ENCODE measurements around the gene STOML3.

STOML3 gene

GRCh38 chr13:38979891-38980749, 10.5 kb downstream of the STOML3 start:
- no peak for DNase-seq
- Histone ChIP-seq H3K18ac (ENCODE audit: low read depth in 1 of 2, low read length in 2 of 2) (no peak overlapping the region), H3K9ac (ENCODE audit: low read length) (no peak overlapping the region), H4K91ac (ENCODE audit: low read length) (no peak overlapping the region), H2AK5ac (ENCODE audit: low read length, severe bottlenecking) (no peak overlapping the region), H3K4ac (ENCODE audit: low read depth in 1 of 2, low read length in 2 of 2) (no peak overlapping the region), H3K79me1 (replicated peaks; ENCODE audit: low read length, poor library complexity, severe bottlenecking) (no peaks in the 10 kb centered on the region), H3K4me2 (ENCODE audit: low read length, poor library complexity, severe bottlenecking) (no peak overlapping the region), H3K4me3 (ENCODE audit: insufficient read depth in 1 of 2, low read depth in 1 of 2, low read length in 2 of 2) (no peak overlapping the region), H4K8ac (ENCODE audit: low read length) (no peak overlapping the region), H3K27me3 (ENCODE audit: control insufficient read depth in 1 of 2, insufficient read depth in 1 of 2, low read length in 2 of 2) (peaks cover 0 to 12% of the 10 kb centered on the region in 2 experiments), H2BK5ac (ENCODE audit: low read depth, low read length, poor library complexity, severe bottlenecking) (no peak overlapping the region), H2BK15ac (ENCODE audit: low read depth, poor library complexity, severe bottlenecking) (no peak overlapping the region), H3K36me3 (ENCODE audit: control insufficient read depth in 1 of 2, insufficient read depth in 2 of 2, low read depth in 1 of 2, low read length in 2 of 2) (no peaks in the 10 kb centered on the region), H2BK120ac (ENCODE audit: low read depth, low read length) (no peak overlapping the region), H3K9me3 (ENCODE audit: control insufficient read depth, low read length) (peaks cover 11% of the 10 kb centered on the region), H3K23ac (ENCODE audit: low read length in 2 of 2) (no peak overlapping the region), H3K14ac (ENCODE audit: low read length in 2 of 2) (no peak overlapping the region), H3K27ac (ENCODE audit: low read length, poor library complexity, severe bottlenecking) (no peak overlapping the region), H3K4me1 (ENCODE audit: control insufficient read depth, insufficient read depth, low read depth, low read length) (no peaks in the 10 kb centered on the region), H2AFZ (ENCODE audit: low read depth, low read length) (no peak overlapping the region), H2BK12ac (ENCODE audit: low read length in 2 of 2) (no peak overlapping the region)
- WGBS: 58% methylated on average over 9 of the region's 9 CpGs

DNA sequence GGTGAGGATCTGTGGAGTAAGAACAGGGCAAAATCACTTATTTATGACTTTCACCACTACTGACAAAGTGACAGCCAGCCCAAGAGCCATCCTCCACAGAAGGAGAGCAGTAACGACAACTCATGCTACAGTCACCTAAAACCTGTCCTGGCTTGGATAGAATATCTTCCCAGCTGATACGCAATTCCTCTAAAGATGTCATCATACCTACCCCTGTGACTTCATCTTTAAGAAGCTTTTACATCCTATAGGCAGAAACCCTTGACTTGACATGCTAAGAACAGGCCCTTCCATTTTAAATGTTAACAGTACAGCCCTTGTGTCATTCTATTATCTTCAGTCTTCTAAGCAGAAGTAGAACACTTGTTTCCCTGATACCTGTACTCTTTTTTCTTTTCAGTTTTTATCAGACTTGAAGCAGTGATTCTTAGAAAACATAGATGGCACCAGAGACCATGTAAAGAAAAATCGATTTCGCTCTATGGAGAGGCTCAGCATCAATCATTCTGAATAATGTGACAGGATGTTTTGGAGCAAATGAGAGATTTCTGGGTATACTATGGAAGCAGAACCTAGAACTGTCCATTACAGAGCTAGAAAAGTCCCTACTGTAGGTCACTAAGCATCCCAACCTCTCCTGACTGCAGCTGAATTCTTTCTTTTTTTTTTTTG, 20.1 kb downstream of the STOML3 start:
- Histone ChIP-seq H3K9me3 (ENCODE audit: control insufficient read depth, low read length) (no peaks in the 10 kb centered on the region), H2BK15ac (ENCODE audit: low read depth, poor library complexity, severe bottlenecking) (no peak overlapping the region)
- no peak for DNase-seq

DNA sequence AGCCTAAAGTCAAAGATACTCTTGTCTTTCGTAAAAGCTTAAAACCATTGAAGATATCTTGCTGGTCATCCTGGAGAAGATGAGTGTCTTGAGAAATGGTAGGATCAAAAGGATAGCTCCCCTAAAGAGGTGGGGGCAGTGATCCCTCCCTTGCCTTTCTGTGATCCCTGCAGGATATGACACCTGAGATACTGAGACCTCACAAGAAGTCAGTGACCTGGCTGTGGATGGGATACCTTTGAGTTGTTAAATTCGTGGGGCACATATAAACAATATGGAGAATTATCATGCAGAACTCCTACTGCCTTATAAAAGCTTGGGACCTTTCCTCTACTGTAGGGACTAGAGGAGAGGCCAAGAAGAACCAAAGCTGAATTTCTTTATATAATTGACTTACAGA, 21.4 kb downstream of the STOML3 start:
- Histone ChIP-seq H3K79me1 (replicated peaks; ENCODE audit: low read length, poor library complexity, severe bottlenecking) (no peaks in the 10 kb centered on the region), H3K18ac (ENCODE audit: low read depth in 1 of 2, low read length in 2 of 2) (no peak overlapping the region), H3K4me1 (ENCODE audit: control insufficient read depth, insufficient read depth, low read depth, low read length) (no peaks in the 10 kb centered on the region), H3K27ac (ENCODE audit: low read length, poor library complexity, severe bottlenecking) (no peak overlapping the region), H2BK120ac (ENCODE audit: low read depth, low read length) (no peak overlapping the region), H3K14ac (ENCODE audit: low read length in 2 of 2) (no peak overlapping the region), H4K8ac (ENCODE audit: low read length) (no peak overlapping the region), H3K36me3 (ENCODE audit: control insufficient read depth in 1 of 2, insufficient read depth in 2 of 2, low read depth in 1 of 2, low read length in 2 of 2) (no peaks in the 10 kb centered on the region), H3K4me2 (ENCODE audit: low read length, poor library complexity, severe bottlenecking) (no peak overlapping the region), H3K9ac (ENCODE audit: low read length) (no peak overlapping the region), H3K9me3 (ENCODE audit: control insufficient read depth, low read length) (no peaks in the 10 kb centered on the region), H4K91ac (ENCODE audit: low read length) (no peak overlapping the region), H3K4me3 (ENCODE audit: insufficient read depth in 1 of 2, low read depth in 1 of 2, low read length in 2 of 2) (no peak overlapping the region), H2BK12ac (ENCODE audit: low read length in 2 of 2) (no peak overlapping the region), H2AFZ (ENCODE audit: low read depth, low read length) (no peak overlapping the region), H3K4ac (ENCODE audit: low read depth in 1 of 2, low read length in 2 of 2) (no peak overlapping the region), H2AK5ac (ENCODE audit: low read length, severe bottlenecking) (no peak overlapping the region), H2BK15ac (ENCODE audit: low read depth, poor library complexity, severe bottlenecking) (no peak overlapping the region), H2BK5ac (ENCODE audit: low read depth, low read length, poor library complexity, severe bottlenecking) (no peak overlapping the region), H3K27me3 (ENCODE audit: control insufficient read depth in 1 of 2, insufficient read depth in 1 of 2, low read length in 2 of 2) (peaks cover 3 to 6% of the 10 kb centered on the region in 2 experiments), H3K23ac (ENCODE audit: low read length in 2 of 2) (no peak overlapping the region)
- 72% methylated on average over 1 of the region's 2 CpGs for WGBS
- DNase-seq: no peak

More for the DNA sequence above, 20.1 kb downstream of the STOML3 start:
- H2AFZ ChIP-seq (ENCODE audit: low read depth, low read length): no peak overlapping the region
- no peak overlapping the region for H3K4me2 ChIP-seq (ENCODE audit: low read length, poor library complexity, severe bottlenecking)
- H2AK5ac ChIP-seq (ENCODE audit: low read length, severe bottlenecking): no peak overlapping the region
- no peaks in the 10 kb centered on the region for H3K79me1 ChIP-seq (replicated peaks; ENCODE audit: low read length, poor library complexity, severe bottlenecking)
- H3K23ac ChIP-seq (ENCODE audit: low read length in 2 of 2): no peak overlapping the region
- no peak overlapping the region for H2BK12ac ChIP-seq (ENCODE audit: low read length in 2 of 2)
- no peak overlapping the region for H3K14ac ChIP-seq (ENCODE audit: low read length in 2 of 2)
- H3K36me3 ChIP-seq (ENCODE audit: control insufficient read depth in 1 of 2, insufficient read depth in 2 of 2, low read depth in 1 of 2, low read length in 2 of 2): no peaks in the 10 kb centered on the region
- no peak overlapping the region for H2BK5ac ChIP-seq (ENCODE audit: low read depth, low read length, poor library complexity, severe bottlenecking)
- H3K18ac ChIP-seq (ENCODE audit: low read depth in 1 of 2, low read length in 2 of 2): no peak overlapping the region
- peaks cover 3 to 6% of the 10 kb centered on the region in 2 experiments for H3K27me3 ChIP-seq (ENCODE audit: control insufficient read depth in 1 of 2, insufficient read depth in 1 of 2, low read length in 2 of 2)
- H4K91ac ChIP-seq (ENCODE audit: low read length): no peak overlapping the region
- H2BK120ac ChIP-seq (ENCODE audit: low read depth, low read length): no peak overlapping the region
- no peaks in the 10 kb centered on the region for H3K4me1 ChIP-seq (ENCODE audit: control insufficient read depth, insufficient read depth, low read depth, low read length)
- H4K8ac ChIP-seq (ENCODE audit: low read length): no peak overlapping the region
- H3K27ac ChIP-seq (ENCODE audit: low read length, poor library complexity, severe bottlenecking): no peak overlapping the region
- no peak overlapping the region for H3K4ac ChIP-seq (ENCODE audit: low read depth in 1 of 2, low read length in 2 of 2)
- no peak overlapping the region for H3K9ac ChIP-seq (ENCODE audit: low read length)
- H3K4me3 ChIP-seq (ENCODE audit: insufficient read depth in 1 of 2, low read depth in 1 of 2, low read length in 2 of 2): no peak overlapping the region
- WGBS: 82% methylated on average over 4 of the region's 4 CpGs

DNA sequence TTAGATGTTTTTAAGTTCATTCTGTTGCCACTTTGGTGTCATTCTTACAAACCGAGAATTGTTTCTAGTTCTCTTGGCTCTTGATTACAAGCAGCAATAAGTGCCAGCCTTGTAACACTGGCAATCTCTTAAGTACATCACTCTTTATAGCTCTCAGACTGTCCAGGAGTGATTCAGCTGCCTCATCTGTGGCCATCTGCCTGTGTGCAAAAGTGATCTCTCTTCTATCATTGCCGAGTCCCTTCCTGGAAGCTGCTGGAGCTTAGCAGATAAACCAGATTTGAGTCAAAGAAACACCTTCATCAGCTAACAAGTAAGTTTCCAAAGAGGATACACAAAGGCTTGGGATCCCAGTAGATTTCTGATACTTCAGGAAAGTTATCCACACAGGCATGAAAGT, 23.2 kb downstream of the STOML3 start:
- Histone ChIP-seq H2BK5ac (ENCODE audit: low read depth, low read length, poor library complexity, severe bottlenecking) (no peak overlapping the region), H3K36me3 (ENCODE audit: control insufficient read depth in 1 of 2, insufficient read depth in 2 of 2, low read depth in 1 of 2, low read length in 2 of 2) (no peaks in the 10 kb centered on the region), H3K4me2 (ENCODE audit: low read length, poor library complexity, severe bottlenecking) (no peak overlapping the region), H3K27me3 (ENCODE audit: control insufficient read depth in 1 of 2, insufficient read depth in 1 of 2, low read length in 2 of 2) (peaks cover 3% of the 10 kb centered on the region in 2 experiments), H2BK15ac (ENCODE audit: low read depth, poor library complexity, severe bottlenecking) (no peak overlapping the region), H3K4ac (ENCODE audit: low read depth in 1 of 2, low read length in 2 of 2) (no peak overlapping the region), H3K9me3 (ENCODE audit: control insufficient read depth, low read length) (no peaks in the 10 kb centered on the region), H3K9ac (ENCODE audit: low read length) (no peak overlapping the region), H3K4me1 (ENCODE audit: control insufficient read depth, insufficient read depth, low read depth, low read length) (no peaks in the 10 kb centered on the region), H2AK5ac (ENCODE audit: low read length, severe bottlenecking) (no peak overlapping the region), H2AFZ (ENCODE audit: low read depth, low read length) (no peak overlapping the region), H3K4me3 (ENCODE audit: insufficient read depth in 1 of 2, low read depth in 1 of 2, low read length in 2 of 2) (no peak overlapping the region), H3K18ac (ENCODE audit: low read depth in 1 of 2, low read length in 2 of 2) (no peak overlapping the region), H3K79me1 (replicated peaks; ENCODE audit: low read length, poor library complexity, severe bottlenecking) (no peaks in the 10 kb centered on the region), H4K91ac (ENCODE audit: low read length) (no peak overlapping the region), H3K14ac (ENCODE audit: low read length in 2 of 2) (no peak overlapping the region), H3K27ac (ENCODE audit: low read length, poor library complexity, severe bottlenecking) (no peak overlapping the region), H2BK12ac (ENCODE audit: low read length in 2 of 2) (no peak overlapping the region), H3K23ac (ENCODE audit: low read length in 2 of 2) (no peak overlapping the region), H2BK120ac (ENCODE audit: low read depth, low read length) (no peak overlapping the region), H4K8ac (ENCODE audit: low read length) (no peak overlapping the region)
- 89% methylated on average over 2 of the region's 2 CpGs for WGBS
- no peak for DNase-seq
